GM18502 (cell line): Measurements from ENCODE around the gene HSF5.
"Not testable (repeated sequence)": the region's sequence is repeated elsewhere in the genome, so short reads cannot be mapped to it uniquely, and the experiment has no call there.

ENCODE experiments used
- ATAC-seq: cut with Tn5 transposase; IDR thresholded peaks from one replicate; pipeline ENCODE4 v1.9.1; 2021; ENCODE audit warnings: mild to moderate bottlenecking; ENCODE audit not compliant: unreplicated experiment, poor library complexity

Gene HSF5

DNA sequence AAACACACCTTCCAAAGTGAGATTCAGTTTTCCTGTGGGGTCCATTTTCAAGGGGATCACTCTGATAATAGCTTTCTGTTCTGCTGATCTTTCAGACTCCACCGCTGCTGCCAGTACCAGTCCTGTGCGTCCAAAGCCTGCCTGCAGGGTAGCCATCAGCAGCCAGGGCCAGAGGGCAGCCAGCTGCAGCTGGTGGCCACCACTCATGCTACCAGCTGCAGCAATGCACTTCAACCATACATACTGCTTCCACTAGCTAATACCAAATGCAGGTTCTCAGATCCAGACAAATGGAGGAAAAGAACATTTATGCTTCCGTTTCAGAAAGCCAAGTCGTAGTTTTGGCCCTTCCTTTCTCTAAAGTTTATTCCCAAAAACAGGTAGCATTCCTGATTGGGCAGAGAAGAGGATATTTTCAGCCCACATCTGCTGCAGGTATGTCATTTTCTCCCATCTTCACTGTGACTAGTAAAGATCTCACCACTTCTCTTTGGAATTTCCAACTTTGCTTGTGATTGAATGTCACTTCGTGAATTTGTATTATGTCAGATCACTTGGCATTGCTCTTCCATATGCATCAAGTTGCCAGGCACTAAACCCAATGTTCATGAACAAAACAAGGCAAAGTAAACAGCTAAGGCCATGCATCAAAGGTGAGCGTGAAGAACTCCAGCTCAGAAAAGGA is 72.7 kb downstream of the HSF5 start:
- ATAC-seq, result no peak

DNA sequence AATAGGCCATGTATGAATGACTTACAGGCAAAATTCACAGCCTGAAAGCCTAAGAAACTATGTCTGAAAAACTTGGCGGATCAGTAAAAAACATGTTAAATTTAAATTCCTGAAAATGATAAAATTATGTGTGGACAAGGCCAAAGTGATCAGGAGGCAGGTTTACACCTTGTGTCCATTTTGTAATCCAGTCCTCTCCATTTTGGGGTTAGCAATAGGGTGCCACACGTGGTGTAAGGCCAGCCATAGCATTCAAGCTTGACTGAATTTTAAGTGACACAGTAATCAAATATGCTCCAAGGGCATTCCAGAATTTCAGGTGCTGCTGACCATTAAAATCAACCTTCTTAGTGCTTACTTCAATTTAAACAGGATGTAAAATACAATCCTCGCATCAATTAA is 73.6 kb downstream of the HSF5 start:
- ATAC-seq, result no peak

DNA sequence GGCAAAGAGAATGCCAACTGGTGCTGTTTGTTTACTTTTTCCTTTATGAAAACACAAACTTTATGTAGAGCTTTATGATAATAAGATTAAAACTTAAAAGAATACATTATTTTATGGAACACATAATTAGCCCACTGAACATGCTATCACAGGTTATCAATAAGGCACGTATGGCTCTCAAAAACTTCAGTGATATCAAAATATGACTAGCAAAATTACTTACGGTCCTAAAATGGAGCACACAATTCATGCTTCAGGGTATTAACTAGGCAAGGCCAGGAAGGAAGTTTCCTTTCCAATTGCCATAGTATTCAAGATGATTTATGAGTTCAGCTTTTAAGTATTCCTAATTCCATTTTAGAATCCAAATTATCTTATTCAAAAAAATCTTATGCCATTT is 74.5 kb downstream of the HSF5 start:
- ATAC-seq, result no peak

DNA sequence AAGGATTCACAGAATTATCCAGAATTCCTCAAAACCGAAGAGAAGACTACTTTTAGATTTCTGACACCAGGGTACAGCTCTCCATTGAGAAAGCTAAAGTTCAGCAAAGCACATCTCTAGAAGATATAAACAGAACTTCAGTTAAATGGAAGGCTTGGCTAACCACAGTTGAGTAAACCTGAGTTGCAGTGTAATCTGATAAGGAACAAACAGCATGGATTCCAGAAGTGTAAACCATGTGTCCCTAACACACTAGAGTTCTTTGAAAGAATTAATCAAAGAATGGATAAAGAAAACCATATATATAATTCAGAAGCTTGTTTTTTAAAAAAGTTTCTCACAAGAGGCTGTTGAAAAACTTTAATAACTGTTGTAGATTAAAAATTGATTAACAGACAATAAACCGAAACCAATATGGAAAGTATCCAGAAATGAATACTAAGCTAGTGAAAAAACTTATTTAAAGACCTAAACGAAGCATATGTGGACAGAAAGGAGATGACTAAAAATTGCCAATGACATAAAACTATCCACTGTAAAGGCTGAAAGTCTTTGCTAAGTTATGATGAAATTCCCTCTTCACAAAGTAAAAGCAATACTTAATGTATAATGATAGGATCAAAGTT is 75.1 kb downstream of the HSF5 start:
- no peak for ATAC-seq

DNA sequence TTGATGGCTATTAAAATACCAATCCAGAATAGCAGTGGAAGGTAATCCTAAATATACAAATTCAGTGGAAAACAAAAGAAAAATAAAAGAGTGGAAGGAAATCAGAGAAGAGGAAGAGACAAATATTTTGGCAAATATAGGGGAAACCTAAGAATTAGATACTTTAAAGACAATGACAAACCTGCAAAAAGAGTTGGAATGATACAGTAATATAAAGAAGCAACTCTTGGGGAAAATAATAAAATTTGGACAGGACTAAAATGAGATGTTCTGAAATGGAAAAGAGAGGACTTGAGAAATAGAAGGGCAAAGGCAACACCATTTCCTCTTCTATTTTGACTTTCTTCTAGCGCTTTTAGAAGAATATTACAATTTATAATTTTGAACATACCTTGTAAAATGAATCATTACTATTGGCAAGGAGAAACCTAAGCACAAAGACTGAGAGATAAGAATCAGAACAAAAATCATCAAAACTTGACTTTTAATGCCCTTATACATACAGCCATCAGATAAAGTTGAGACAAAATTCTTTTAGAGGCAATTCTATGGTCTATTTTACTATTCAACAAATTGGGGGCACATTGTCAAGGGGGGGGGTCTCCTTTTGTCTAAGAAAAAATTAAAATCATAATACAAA is 76.0 kb downstream of the HSF5 start:
- ATAC-seq, result no peak

DNA sequence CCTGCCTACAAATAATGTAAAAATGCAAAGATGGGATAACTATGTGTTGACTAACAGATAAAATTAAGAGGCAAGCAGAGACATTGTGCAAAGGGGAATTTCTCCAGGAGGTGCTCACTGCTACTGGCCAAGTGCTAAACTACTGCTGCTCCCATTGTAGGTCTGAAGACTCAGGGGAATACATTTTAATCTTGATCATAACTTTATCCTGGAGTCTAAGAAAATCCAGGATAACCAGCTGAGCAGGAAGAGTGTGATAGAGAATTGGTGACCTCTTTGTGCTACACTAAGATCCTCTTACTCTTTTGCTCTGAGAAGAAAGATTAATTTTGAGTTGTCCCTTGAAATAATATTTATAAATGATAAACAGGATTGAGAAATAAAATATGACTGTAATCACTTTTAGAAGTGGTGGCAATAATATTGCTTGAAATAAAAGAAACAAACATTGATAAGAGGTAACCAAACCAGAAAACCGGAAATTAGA is 76.8 kb downstream of the HSF5 start:
- ATAC-seq, result no peak

DNA sequence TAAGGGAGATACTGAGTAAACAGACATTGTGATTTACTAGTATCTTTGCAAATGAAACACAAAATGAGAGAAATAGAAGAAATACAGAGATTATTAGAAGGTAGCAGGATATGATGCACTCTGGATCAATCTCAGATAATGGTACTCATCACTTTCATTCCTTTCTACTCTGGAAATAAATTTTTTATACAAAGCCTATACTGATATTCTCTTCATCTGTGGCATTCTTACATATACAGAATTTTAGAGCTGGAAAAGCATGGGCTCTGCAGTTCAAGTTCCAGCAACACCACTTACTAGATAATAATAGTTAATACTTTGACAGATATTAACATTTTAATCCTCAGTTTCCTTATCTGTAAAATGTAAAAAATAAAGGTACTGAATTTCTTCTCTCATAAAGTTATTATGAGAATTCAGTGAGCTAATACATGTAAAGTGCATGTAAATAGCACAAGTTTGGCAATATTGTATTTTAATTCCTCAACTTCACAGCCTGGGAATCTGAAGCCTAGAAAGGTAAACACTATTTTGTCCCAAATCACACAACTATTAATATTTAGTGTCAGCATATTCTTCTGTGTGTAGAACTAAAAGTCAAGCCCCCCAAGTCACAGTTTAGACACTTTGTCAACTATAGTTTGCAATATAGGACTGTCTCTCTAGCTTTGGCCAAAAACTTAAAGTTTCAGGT is 77.3 kb downstream of the HSF5 start:
- no peak for ATAC-seq

DNA sequence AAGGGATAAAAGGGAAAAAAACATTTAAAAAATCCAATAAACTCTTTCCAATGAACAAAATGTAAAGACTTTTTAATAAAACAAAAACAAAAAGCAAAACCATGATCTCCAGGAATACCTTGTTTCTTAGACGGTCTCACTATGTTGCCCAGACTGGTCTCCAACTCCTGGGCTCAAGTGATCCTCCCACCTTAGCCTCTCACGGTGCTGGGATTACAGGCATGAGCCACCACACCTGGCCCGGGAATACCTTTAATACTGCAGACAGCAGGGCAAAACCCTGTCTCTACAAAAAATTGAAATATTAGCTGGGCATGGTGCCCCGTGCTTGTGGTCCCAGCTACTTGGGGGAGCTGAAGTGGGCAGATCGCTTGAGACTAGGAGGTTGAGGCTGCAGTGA is 78.8 kb downstream of the HSF5 start:
- no peak for ATAC-seq

DNA sequence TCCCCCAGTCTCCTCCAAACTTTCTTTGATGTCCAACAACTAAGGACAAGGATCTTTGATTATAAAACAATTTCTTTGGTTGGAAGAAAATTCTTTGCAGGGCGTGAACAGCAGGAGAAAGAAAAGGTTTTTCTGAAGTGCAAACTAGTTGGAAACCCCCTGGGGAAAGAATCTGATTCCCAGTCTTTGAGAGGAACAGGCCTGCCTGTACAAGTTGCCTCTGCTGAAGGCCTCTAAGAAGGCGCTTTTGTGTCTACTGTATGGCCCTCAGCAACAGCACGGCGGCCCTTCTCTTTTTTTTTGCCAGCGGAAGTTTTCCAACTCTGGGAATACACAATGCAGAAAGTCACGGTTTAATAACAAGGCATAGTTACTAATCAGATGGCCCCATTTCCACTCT is 84.9 kb downstream of the HSF5 start:
- no peak for ATAC-seq

DNA sequence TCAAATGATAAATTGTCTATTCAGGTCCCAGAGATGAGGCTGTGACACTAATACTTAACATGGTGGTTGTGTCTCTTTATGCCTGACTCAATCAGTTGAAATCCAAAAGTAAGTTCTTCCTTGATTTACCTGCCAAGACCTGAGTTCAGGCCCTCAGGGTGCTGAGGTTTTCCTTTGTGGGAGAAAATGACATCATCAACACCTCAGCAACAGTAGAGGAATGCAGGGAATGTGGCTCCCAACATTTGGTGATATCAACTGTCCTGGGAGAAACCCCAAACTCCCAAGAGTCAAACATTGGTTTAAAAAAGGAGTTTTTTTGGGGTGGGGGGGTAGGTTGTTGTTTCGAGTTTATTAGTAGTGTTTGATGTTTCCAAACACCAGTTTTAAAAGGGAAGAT is 85.5 kb downstream of the HSF5 start:
- ATAC-seq, result no peak

DNA sequence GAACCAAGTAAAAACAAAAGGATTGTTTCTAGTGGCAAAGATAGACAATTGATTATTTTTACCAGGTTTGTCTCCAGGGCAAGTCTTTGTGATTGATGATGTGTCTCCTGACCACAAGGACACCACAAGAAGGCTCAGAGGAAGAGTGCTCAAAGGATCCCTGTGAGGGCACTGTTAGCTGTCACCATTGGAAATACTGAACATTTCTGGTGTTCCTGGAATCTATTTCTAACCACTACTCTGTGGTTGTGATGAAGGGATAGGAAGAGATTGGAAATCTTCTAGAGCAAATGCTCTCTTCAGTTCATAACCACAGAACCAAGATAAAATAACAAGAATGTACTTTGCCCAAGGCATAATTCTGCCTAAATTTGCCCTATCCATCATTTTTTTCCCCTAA is 86.2 kb downstream of the HSF5 start:
- ATAC-seq, result no peak

DNA sequence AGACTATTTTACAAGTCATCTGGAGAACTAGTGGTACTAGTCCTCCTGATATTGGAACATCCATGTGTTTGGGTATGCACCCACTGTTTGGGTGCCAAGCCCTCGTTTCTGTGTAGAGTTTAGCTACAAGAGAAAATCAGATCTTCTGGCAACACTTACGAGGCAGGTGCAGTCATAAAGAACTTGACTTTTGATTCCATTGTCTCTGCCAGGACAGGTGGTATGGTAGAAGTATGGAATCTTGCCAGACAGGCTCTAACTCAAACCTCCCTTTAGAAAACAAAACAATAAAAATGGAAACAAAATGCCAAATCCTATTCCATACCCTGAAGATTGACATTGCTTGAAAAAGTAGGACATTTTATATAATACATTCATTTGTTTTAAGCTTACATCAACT is 86.9 kb downstream of the HSF5 start:
- no peak for ATAC-seq

DNA sequence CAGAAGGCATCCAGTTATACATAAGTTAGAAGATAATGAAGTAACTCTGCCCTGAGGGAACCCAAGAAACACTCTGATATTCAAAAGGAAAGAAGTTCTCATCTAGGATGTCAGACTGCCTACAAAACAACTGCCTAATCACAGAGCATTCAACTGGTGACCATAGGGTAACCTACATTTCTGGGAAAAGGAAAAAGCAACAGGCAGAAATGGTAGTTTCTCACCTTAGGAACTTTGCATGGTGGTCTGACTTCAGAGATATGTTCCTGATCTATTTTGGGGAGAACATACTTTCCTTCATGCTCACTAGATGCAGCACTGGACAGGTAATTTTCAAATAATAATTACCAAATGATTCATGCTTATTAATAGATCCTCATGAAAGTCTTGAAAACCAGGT is 87.4 kb downstream of the HSF5 start:
- no peak for ATAC-seq

DNA sequence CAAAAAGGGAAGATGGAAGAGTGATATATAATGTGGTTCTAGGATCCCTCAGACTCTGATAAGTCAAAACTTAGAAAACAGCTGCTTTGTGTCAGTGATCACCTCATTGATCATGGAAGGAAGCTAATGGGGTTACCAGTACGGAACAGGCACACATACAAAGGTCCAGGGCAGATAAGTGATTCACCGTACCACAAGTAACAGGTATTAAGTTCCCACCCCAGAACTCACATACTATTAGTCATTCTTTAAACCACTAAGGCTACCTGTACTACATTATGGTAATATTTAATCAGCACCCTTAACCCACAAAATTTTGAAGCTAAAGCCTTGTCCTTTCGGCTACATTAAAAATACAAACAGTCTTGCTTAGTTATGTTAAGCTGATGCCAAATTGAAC is 88.2 kb downstream of the HSF5 start:
- ATAC-seq, result no peak

DNA sequence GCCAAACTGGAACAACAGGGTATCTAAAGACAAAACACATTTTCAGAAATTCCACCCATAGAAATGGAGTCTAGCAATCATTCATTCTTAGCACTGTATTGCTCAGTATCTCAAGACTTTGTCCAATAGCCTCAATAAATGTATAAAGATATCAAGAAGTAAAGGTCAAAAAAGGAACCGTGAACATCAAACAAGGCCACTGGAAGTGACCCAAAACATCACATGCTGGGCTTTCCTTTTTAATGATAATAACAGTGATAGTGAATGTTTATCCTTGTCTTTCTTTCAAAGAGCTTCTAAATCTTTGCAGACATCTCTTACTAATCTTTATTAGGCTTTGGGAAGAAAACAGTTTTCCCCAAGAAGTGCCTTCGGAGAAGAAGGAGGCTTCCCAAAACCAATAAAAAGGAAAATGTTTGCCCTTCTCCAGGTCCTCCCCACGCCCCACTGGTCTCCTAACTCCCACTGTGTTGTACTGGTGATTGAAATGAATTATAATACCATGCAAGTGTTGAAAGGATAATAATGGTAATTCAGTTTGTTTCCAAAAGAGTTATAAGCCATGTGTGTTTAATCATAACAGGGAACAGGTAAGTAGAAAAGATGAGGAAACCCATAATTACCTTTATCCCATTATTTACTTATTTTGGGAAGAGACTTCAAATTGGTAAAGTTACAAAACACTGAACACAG is 89.5 kb downstream of the HSF5 start:
- no peak for ATAC-seq

DNA sequence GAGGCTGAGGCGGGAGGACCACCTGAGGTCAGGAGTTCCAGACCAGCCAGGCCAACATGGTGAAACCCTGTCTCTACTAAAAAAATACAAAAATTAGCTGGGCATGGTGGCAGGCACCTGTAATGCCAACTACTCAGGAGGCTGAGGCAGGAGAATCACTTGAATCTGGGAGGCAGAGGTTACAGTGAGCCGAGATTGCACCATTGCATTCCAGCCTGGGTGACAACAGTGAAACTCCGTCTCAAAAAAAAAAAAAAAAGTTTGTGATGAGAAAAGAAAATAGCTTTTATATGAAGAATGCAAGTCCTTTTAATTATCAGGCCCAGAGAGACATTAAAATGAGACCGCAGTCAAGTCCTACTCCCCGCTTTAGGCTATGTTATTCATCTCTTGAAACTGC is 90.8 kb downstream of the HSF5 start:
- ATAC-seq, result not testable (repeated sequence)

DNA sequence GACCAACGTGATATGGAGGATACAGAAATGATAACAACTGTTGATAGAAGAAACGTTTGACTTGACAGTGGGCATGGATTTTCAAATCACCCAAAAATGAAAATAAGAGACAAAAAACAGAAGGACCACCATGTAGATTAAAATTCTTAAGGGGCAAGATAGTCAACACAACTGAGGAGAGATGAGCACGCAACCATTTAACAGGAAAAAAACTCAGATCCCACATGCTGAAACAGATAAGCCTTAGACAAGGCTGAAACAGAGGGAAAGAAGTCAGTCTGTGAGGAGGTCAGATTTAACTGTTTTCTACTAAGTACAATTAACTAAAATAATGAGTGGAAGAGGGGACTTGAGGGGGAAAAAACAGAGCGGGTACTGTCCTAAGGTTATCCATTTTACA is 92.0 kb downstream of the HSF5 start:
- ATAC-seq, result no peak

DNA sequence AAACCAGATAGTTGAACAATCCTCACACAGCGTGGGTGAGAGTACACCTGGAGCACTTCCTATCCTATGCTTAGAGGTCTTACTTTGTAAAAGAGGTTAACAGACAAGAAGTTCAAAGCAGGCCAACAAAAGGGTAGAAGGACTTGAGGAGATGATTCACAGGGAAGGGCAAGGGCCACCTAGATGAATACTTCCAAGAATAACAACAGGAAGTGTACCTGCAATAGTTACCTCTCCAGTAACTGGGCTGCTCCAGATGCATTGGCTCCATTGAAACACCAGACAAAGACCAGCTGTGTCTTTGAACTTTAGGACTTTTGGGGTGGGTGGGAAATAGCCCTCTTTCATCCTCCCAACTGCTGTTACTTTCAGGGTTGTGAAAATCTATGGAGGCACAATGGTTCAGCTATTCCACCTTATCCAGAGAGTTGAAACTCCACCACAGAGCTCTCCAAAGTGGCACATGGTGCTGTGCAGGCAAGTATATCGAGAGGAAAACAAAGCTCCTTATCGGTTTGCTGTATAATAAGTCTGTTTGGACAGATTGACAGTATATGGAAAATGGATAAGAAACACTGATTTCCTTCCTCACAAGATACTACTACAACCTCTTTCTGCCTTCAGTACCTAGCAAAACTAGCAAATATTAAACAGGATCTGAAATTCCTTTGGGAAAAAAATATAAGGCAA is 93.5 kb downstream of the HSF5 start:
- ATAC-seq, result no peak

DNA sequence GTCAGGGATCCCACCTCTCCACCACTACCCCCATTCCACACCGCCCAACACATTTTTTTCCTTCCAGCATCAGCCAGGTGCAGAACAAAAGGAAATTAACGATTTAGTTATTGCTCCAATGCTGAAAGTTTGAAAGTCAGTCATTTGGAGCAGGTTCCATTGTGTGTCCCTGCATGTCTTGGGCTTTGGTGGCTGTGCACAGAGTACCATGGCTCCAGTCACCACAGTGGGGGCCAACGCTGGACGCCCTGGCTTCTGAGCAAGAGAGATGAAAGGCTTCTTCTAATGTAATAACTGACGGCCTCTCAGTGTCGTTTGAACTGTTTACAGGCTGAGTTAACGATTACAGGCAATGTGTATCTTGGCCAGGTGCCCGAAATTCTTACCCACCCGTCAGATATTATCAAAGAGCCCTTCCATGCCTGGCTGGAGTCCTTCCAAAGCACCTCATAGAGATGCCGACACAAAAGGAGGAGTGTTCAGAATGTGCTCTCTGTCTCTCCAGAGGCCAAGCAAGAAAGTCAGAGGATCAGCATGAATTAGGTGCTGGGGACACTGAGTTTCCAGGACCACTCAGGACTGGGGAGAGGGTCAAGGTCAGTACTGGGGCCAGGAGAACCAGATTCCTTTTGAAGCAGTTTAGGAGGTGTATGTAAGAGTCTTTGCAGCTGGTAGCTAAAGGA is 96.8 kb downstream of the HSF5 start:
- no peak for ATAC-seq

DNA sequence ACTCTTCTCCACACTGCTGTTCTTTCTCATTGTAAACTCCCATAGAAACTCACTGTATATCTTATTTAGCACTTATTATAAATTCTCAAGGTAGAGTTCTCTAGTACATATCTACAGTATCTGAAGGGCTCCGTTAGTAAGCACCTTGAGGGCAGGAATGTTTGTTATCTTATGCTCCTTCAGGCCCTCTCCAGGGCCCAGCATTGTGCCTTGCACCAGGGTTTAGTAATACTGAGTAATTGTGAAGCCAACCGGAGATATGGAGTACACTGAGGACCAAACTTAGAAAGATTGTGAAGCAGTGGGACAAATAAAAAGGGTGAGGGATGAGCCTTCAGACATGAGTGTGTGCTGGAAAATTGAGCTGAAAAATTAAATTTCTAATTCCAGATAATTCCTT is 97.3 kb downstream of the HSF5 start:
- ATAC-seq, result no peak
